ENCODE measurements around the gene DNAJA3. TPM values are rescaled to one million over a fixed set of nuclear protein-coding genes. Genes with fewer than 3 reads are reported as not detected.

DNAJA3 gene
- total RNA-seq, 1 experiment from 2014 or later = 64.1 TPM

- TF ChIP-seq GRHL2 (CRISPR knock-in tag; IDR thresholded peaks at IDR 0.05; ENCODE audit: insufficient replicate concordance, severe bottlenecking) (no peak), ZSCAN18 (CRISPR knock-in tag; IDR thresholded peaks at IDR 0.05) (no peak), NR3C1 (CRISPR knock-in tag; conservative IDR thresholded peaks at IDR 0.05; ENCODE audit: low read depth) (no peak), FOXP4 (CRISPR knock-in tag; IDR thresholded peaks at IDR 0.05) (peak; percentile 16; the same call in 1 of the 2 replicates), ATF3 (CRISPR knock-in tag; conservative IDR thresholded peaks at IDR 0.05) (no peak), ZNF396 (CRISPR knock-in tag; IDR thresholded peaks at IDR 0.05; ENCODE audit: borderline replicate concordance) (no peak), ZNF671 (CRISPR knock-in tag; IDR thresholded peaks at IDR 0.05) (no peak), MYBL2 (CRISPR knock-in tag; IDR thresholded peaks at IDR 0.05) (no peak), SP1 (CRISPR knock-in tag; conservative IDR thresholded peaks at IDR 0.05) (peak; percentile 57), E2F1 (CRISPR knock-in tag; IDR thresholded peaks at IDR 0.05) (peak; percentile 60; the same call in 1 of the 2 replicates), EMX1 (CRISPR knock-in tag; IDR thresholded peaks at IDR 0.05) (no peak), NFE2L1 (CRISPR knock-in tag; IDR thresholded peaks at IDR 0.05) (no peak), MAX (CRISPR knock-in tag; IDR thresholded peaks at IDR 0.05) (peak; percentile 95), ZNF423 (CRISPR knock-in tag; IDR thresholded peaks at IDR 0.05) (no peak), ATF6 (CRISPR knock-in tag; IDR thresholded peaks at IDR 0.05) (no peak)
These were observed at the start of gene DNAJA3 (continued) for GRCh38 chr16:4425378-4426020.

- ATAC-seq = no peak
- peak; percentile 13 for DNase-seq (ENCODE audit: low spot score)
- CTCF ChIA-PET = interaction anchor here (3.7 to 11.7 kb wide), 5 partner anchors 14 to 27 kb away, joined by 44 to 273 read pairs (median 80); no protein-coding TSS in a partner anchor
- Mint-ChIP-seq H3K27ac (peak overlapping the region; percentile 94; the same call in 1 of the 2 replicates), H3K27me3 (ENCODE audit: low read depth) (no peaks in the 10 kb centered on the region), H3K36me3 (no peaks in the 10 kb centered on the region), H3K4me1 (peaks cover 50% of the 10 kb centered on the region), H3K9me3 (no peaks in the 10 kb centered on the region), H3K4me3 (no peak overlapping the region)
- POLR2A ChIA-PET = interaction anchor here (1.1 to 1.3 kb wide), 2 partner anchors 13 kb away, joined by 3 to 4 read pairs; no protein-coding TSS in a partner anchor
- no peak for TF ChIP-seq FOXP1 (CRISPR knock-in tag; IDR thresholded peaks at IDR 0.05; ENCODE audit: borderline replicate concordance)
- no peak for TF ChIP-seq TP53 (CRISPR knock-in tag; IDR thresholded peaks at IDR 0.05)
- no peak for TF ChIP-seq ZNF219 (CRISPR knock-in tag; IDR thresholded peaks at IDR 0.05; ENCODE audit: borderline replicate concordance)
- TF ChIP-seq NFE2L1 (CRISPR knock-in tag; IDR thresholded peaks at IDR 0.05) = no peak
- TF ChIP-seq ETV6 (CRISPR knock-in tag; IDR thresholded peaks at IDR 0.05) = no peak
- TF ChIP-seq TEAD1 (CRISPR knock-in tag; IDR thresholded peaks at IDR 0.05) = no peak
- no peak for TF ChIP-seq ATF3 (CRISPR knock-in tag; conservative IDR thresholded peaks at IDR 0.05)
- TF ChIP-seq FOXP4 (CRISPR knock-in tag; IDR thresholded peaks at IDR 0.05) = no peak
- no peak for TF ChIP-seq RORB (CRISPR knock-in tag; IDR thresholded peaks at IDR 0.05)
- TF ChIP-seq GRHL2 (CRISPR knock-in tag; IDR thresholded peaks at IDR 0.05; ENCODE audit: insufficient replicate concordance, severe bottlenecking) = no peak
- TF ChIP-seq EMX1 (CRISPR knock-in tag; IDR thresholded peaks at IDR 0.05) = no peak
- TF ChIP-seq FOXK1 (CRISPR knock-in tag; IDR thresholded peaks at IDR 0.05) = no peak
These were observed 49.4 kb upstream of the DNAJA3 start for GRCh38 chr16:4376126-4376892.
